HG02588 (cell line): ENCODE measurements around the gene P2RX5.
"Not testable (repeated sequence)": the region's sequence is repeated elsewhere in the genome, so short reads cannot be mapped to it uniquely, and the experiment has no call there.

Experiments
- ATAC-seq: cut with Tn5 transposase; IDR thresholded peaks from one replicate; pipeline ENCODE4 v1.9.1; 2021; ENCODE audit warnings: mild to moderate bottlenecking, moderate library complexity; ENCODE audit not compliant: unreplicated experiment

P2RX5 gene

GRCh38 chr17:3695723-3696411 lies at the start of gene P2RX5:
Gene P2RX5, minus strand, starts transcription at chr17:3696155. Its CDS starts 150 bp downstream, at chr17:3696005.
- no peak for ATAC-seq

- ATAC-seq: no peak
These were observed 49.1 kb upstream of the P2RX5 start for GRCh38 chr17:3745071-3745470.

GRCh38 chr17:3744014-3744413 lies 48.1 kb upstream of the P2RX5 start:
- no peak for ATAC-seq

- ATAC-seq: no peak
These were observed 44.7 kb upstream of the P2RX5 start for GRCh38 chr17:3740611-3741073.

GRCh38 chr17:3739422-3740124 lies 43.6 kb upstream of the P2RX5 start:
- no peak for ATAC-seq

- no peak for ATAC-seq
These were observed 42.8 kb upstream of the P2RX5 start for GRCh38 chr17:3738562-3739295.

- no peak for ATAC-seq
These were observed 39.6 kb upstream of the P2RX5 start for GRCh38 chr17:3735515-3735914.

GRCh38 chr17:3734911-3735276 lies 38.9 kb upstream of the P2RX5 start:
- ATAC-seq: not testable (repeated sequence)

GRCh38 chr17:3732210-3732621 lies 36.3 kb upstream of the P2RX5 start:
- peak; percentile 78 for ATAC-seq

- no peak for ATAC-seq
These were observed 35.0 kb upstream of the P2RX5 start for GRCh38 chr17:3730881-3731429.

GRCh38 chr17:3729881-3730280 lies 33.9 kb upstream of the P2RX5 start:
- no peak for ATAC-seq

GRCh38 chr17:3728099-3728498 lies 32.1 kb upstream of the P2RX5 start:
- not testable (repeated sequence) for ATAC-seq

GRCh38 chr17:3727041-3727440 lies 31.1 kb upstream of the P2RX5 start:
- ATAC-seq: no peak

GRCh38 chr17:3724378-3725077 lies 28.6 kb upstream of the P2RX5 start:
- ATAC-seq: peak; percentile 8

- peak; percentile 77 for ATAC-seq
These were observed 27.8 kb upstream of the P2RX5 start, which contains the start of gene HASPIN for GRCh38 chr17:3723556-3724377. Gene HASPIN, plus strand, starts transcription at chr17:3723903. Its CDS starts 33 bp downstream, at chr17:3723936.

- no peak for ATAC-seq
These were observed 27.2 kb upstream of the P2RX5 start for GRCh38 chr17:3723188-3723555.

- no peak for ATAC-seq
These were observed 26.8 kb upstream of the P2RX5 start for GRCh38 chr17:3722716-3723115.

- no peak for ATAC-seq
These were observed 23.3 kb upstream of the P2RX5 start for GRCh38 chr17:3719265-3719664.

- no peak for ATAC-seq
These were observed 22.2 kb upstream of the P2RX5 start for GRCh38 chr17:3718201-3718600.

GRCh38 chr17:3715296-3715695 lies 19.3 kb upstream of the P2RX5 start:
- no peak for ATAC-seq
